Lung (tissue), 12 donors: ENCODE data around the gene ATXN2. TPM values are rescaled to one million over a fixed set of nuclear protein-coding genes. Genes with fewer than 3 reads are reported as not detected.
"Not testable (repeated sequence)": the region's sequence is repeated elsewhere in the genome, so short reads cannot be mapped to it uniquely, and the experiment has no call there.

Experiments used
- ATAC-seq: fragments of 200-7000 bp; cut with Tn5 transposase; one replicate; pipeline ENCODE4 v1.9.1; 2020; ENCODE audit warnings: moderate number of reproducible peaks; ENCODE audit not compliant: insufficient read depth, low FRiP score
- DNase-seq, 3 donors: peaks; one replicate each; pipeline ENCODE4 v3.0.0-alpha.2; 2013 to 2017
- H3K27ac ChIP-seq, 2 donors: one replicate each; pipeline ENCODE4 v1.5.1; 2013; ENCODE audit warnings: mild to moderate bottlenecking in 2 of 2, moderate library complexity in 2 of 2, control low read depth in 1 of 2, inconsistent platforms in 1 of 2, low read depth in 1 of 2, low read length in 1 of 2
- H3K27me3 ChIP-seq, 3 donors: one replicate each; pipeline ENCODE4 v1.5.1; 2013; ENCODE audit warnings: low read length in 2 of 3; ENCODE audit not compliant: control insufficient read depth in 3 of 3, insufficient read depth in 3 of 3
- H3K36me3 ChIP-seq, 4 donors: one replicate each; pipeline ENCODE4 v1.5.1; 2013; ENCODE audit warnings: low read length in 4 of 4, mild to moderate bottlenecking in 1 of 4, moderate library complexity in 1 of 4; ENCODE audit not compliant: control insufficient read depth in 4 of 4, insufficient read depth in 4 of 4
- H3K4me1 ChIP-seq, 5 donors: one replicate each; pipeline ENCODE4 v1.5.1; 2013; ENCODE audit warnings: low read length in 5 of 5, mild to moderate bottlenecking in 2 of 5, moderate library complexity in 1 of 5; ENCODE audit not compliant: control insufficient read depth in 5 of 5, insufficient read depth in 5 of 5
- H3K4me3 ChIP-seq: one replicate; pipeline ENCODE4 v1.5.1; 2013; ENCODE audit warnings: mild to moderate bottlenecking, control low read depth, moderate library complexity
- H3K9ac ChIP-seq, 2 donors: one replicate each; pipeline ENCODE4 v1.5.1; 2013; ENCODE audit warnings: low read length in 2 of 2, control low read depth in 1 of 2; ENCODE audit not compliant: insufficient read depth in 1 of 2
- H3K9me3 ChIP-seq, 4 donors: one replicate each; pipeline ENCODE4 v1.5.1; 2013; ENCODE audit warnings: low read length in 3 of 4, mild to moderate bottlenecking in 1 of 4, moderate library complexity in 1 of 4; ENCODE audit not compliant: control insufficient read depth in 4 of 4, insufficient read depth in 3 of 4
- CTCF ChIP-seq: IDR thresholded peaks from 2 replicates; pipeline ENCODE4 v1.5.1; 2012; ENCODE audit warnings: mild to moderate bottlenecking; ENCODE audit errors: control extremely low read depth, extremely low read depth
- WGBS, 2 donors: extraction: QIAGEN DNeasy Blood & Tissue Kit; methylation state at CpG; one replicate each; pipeline ENCODE4 v1.1.7; 2013; 5-methylcytosine and 5-hydroxymethylcytosine counted together
- polyA plus RNA-seq, 2 donors: library from polyadenylated mRNA; stranded (reverse); fragments of 200-250 nt; gene quantifications; one replicate each; pipeline ENCODE4 v1.2.1, GENCODE V29; 2013
- total RNA-seq, 2 donors: library from RNA; depleted of rRNA in 1 of 2; stranded (reverse); fragments of >200 nt in 1 of 2; gene quantifications; one replicate each; pipeline ENCODE4 v1.2.1, GENCODE V29; 2014 to 2021
- donor health status: control.
- donor health status: control.
- donor health status: Bipolar disorder and iron deficiency.
- donor health status: healthy.
- donor health status: DM: yes; HTN: yes; CAD: no.

Gene ATXN2
- total and polyA plus RNA-seq, 4 donors = 18.0 to 100 (median 43.5) TPM

DNA sequence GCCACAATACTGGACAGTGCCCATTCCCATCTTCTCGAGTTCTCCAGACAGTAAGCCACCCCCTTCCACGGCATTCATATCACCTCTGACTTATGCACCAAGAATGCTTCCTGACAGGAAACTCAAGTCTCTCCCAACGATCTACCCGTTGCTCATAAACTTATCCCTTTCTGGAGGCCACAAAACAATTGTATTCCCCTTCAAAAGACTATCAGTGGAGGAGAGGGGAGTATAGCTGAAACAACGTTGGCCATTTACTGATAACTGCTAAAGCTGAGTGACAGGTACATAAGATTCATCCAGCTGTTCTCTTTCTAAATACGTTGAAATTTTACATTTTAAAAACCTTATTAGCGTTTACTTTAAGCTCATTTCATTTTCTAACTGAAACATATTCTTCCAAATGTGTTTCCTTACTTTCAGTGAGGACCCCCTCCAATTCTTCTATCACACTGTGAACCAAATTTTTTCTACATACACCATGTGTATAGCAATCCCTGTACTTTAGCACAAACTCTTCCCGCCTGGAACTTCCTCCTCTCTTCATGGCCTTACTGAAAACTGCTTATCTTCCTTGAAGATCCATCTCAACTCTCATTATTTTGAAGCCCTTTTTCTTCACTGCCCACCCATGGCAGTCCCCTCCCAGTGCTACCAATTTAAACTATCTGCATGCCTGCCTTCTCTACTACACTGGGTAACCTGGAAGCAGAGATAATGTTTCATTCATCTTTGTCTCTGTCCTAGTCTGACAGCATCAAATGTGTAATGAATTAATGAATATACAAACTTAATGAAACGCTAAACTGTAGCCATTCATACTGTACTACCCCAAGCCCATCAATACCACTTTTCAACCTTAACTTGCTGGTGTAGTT, 28.8 kb downstream of the ATXN2 start:
- peaks cover 0 to 3% (median 1%) of the 10 kb centered on the region in 4 donors for H3K36me3 ChIP-seq
- DNase-seq (no peak), ATAC-seq (no peak)
- H3K9me3 ChIP-seq = no peaks in the 10 kb centered on the region
- peaks cover 0 to 16% (median 5%) of the 10 kb centered on the region in 5 donors for H3K4me1 ChIP-seq
- H3K27ac ChIP-seq = no peak overlapping the region
- no peak overlapping the region for H3K9ac ChIP-seq
- H3K27me3 ChIP-seq = no peaks in the 10 kb centered on the region
- H3K4me3 ChIP-seq = no peak overlapping the region
- 41 to 44% methylated on average over 9 of the region's 9 CpGs for WGBS, 2 donors
- TF ChIP-seq CTCF = no peak

- no peak overlapping the region for H3K27ac ChIP-seq
- no peak overlapping the region for H3K4me3 ChIP-seq
- no peak for DNase-seq
- H3K27me3 ChIP-seq = no peaks in the 10 kb centered on the region
- WGBS, 2 donors = 87 to 92% methylated on average over 6 of the region's 6 CpGs
- H3K9me3 ChIP-seq = no peaks in the 10 kb centered on the region
- no peak overlapping the region for H3K9ac ChIP-seq
- TF ChIP-seq CTCF = no peak
- ATAC-seq = no peak
- H3K4me1 ChIP-seq = peaks cover 0 to 16% (median 5%) of the 10 kb centered on the region in 5 donors
- H3K36me3 ChIP-seq = peaks cover 0 to 3% (median 1%) of the 10 kb centered on the region in 4 donors
These were observed 29.6 kb downstream of the ATXN2 start for GRCh38 chr12:111569363-111570083.

GRCh38 chr12:111560844-111561243, 38.3 kb downstream of the ATXN2 start:
- not testable (repeated sequence) for H3K27me3 ChIP-seq, DNase-seq, H3K9me3 ChIP-seq, H3K4me1 ChIP-seq, ATAC-seq, H3K27ac ChIP-seq, H3K9ac ChIP-seq, H3K4me3 ChIP-seq, H3K36me3 ChIP-seq
- WGBS, 2 donors = 92% methylated on average over 10 of the region's 10 CpGs

- ATAC-seq = no peak
- Histone ChIP-seq H3K4me3 (no peak overlapping the region), H3K9ac (no peak overlapping the region), H3K36me3 (peaks cover 0 to 2% (median 0%) of the 10 kb centered on the region in 4 donors), H3K9me3 (no peaks in the 10 kb centered on the region), H3K27ac (no peak overlapping the region), H3K27me3 (no peaks in the 10 kb centered on the region), H3K4me1 (peaks cover 0 to 8% (median 6%) of the 10 kb centered on the region in 5 donors)
- WGBS, 2 donors = 83 to 95% methylated on average over 3 of the region's 3 CpGs
- no peak for DNase-seq
- TF ChIP-seq CTCF = no peak
These were observed 41.1 kb downstream of the ATXN2 start for GRCh38 chr12:111558107-111558376.
